HG02884 (cell line): ENCODE data around the gene SIDT2.

Experiments
- ATAC-seq: cut with Tn5 transposase; IDR thresholded peaks from one replicate; pipeline ENCODE4 v1.9.1; 2021; ENCODE audit warnings: mild to moderate bottlenecking, moderate library complexity; ENCODE audit not compliant: unreplicated experiment

Gene SIDT2

GRCh38 chr11:117187799-117188481 lies 9.4 kb downstream of the SIDT2 start:
- no peak for ATAC-seq

DNA sequence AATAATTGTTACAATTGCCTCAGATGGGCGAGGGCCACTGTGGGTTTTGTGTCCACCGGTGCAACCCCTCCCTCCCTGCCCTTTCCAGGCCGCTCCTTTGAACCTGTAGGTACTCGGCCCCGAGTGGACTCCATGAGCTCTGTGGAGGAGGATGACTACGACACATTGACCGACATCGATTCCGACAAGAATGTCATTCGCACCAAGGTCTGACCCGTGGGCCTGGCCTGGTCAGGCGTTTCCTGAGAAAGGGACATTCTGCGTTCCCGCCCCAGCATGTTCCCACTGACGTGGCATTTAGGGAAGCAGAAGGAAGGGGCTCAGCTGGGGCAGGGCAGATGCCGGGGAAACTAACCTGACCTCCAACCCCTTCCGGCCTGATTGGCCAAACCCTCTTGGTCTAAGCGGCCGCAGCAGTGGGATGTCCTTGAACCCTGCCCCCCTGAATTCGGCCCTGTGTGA lies 10.1 kb downstream of the SIDT2 start:
- ATAC-seq: no peak

GRCh38 chr11:117189191-117189940 lies 10.8 kb downstream of the SIDT2 start:
- no peak for ATAC-seq

- ATAC-seq: no peak
Measured at GRCh38 chr11:117189941-117190544, 11.5 kb downstream of the SIDT2 start.

- ATAC-seq: no peak
Measured at GRCh38 chr11:117191680-117192400, 13.3 kb downstream of the SIDT2 start.

DNA sequence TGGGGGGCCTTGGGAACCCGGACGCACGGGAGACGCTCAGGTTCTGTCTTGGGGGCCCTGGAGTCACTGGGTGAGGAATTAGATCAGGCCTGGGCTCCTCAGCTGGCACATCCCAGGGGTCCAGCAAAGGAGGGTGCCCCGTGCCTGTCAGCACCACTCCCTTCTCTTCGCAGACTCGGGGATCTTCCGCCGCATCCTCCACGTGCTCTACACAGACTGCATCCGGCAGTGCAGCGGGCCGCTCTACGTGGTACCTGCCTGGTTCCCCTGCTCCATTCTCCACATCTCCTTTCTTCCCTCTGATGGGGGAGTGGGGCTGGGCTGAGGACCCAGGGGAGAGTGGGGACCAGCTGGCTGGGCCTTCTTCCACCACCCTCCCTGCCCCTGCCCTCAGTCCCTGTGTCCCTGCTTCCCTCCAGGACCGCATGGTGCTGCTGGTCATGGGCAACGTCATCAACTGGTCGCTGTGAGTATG lies 13.9 kb downstream of the SIDT2 start:
- no peak for ATAC-seq

- no peak for ATAC-seq
Measured at GRCh38 chr11:117193130-117194020, 14.8 kb downstream of the SIDT2 start.

DNA sequence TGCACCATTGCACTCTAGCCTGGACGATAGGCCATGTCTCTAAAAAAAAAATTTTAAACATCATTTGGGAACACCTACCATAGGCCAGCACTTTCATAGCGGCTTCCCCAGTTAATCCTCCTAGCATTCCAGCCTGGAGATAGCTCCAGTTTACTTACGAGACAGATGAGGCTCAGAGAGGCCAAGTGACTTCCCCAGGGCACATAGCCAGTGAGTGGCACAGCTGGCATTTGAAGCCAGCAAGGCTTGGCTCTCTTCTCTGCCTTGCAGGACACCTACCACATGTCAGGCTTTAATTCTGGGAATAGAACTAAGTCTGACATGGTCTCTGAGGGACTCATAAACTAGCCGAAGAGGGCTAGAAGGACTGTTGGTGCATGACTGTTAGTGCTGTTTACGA lies 15.7 kb downstream of the SIDT2 start:
- ATAC-seq: no peak

DNA sequence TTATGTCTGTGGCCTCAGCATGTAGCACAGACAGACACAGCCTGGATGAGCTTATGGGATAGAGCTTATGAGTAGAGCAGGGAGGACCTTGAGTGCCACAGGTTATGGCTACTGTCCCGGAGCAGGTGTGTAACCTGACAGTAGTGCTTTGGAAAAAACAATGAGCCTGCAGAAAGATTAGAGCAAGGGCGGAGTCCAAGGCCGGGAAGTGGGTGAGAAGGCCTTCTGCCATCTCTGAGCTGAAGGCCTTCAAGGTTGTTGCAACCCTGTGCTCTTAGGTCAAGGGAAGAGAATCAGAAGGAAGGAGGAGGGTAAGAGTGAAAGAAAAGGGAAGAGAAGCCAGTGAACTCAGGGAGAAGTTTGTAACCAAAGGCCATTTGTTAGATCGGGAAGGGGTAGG lies 16.7 kb downstream of the SIDT2 start:
- ATAC-seq: no peak

DNA sequence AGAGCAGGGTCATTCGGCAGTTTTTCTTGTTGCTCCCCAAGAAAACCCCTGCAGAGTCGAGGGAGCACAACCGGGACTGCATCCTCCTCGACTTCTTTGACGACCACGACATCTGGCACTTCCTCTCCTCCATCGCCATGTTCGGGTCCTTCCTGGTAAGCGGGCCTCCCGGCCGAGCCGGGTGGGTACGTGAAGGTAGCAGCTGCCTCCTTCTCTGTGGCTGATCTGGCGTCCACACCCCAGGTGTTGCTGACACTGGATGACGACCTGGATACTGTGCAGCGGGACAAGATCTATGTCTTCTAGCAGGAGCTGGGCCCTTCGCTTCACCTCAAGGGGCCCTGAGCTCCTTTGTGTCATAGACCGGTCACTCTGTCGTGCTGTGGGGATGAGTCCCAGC lies 17.2 kb downstream of the SIDT2 start:
- no peak for ATAC-seq

GRCh38 chr11:117197006-117197405 lies 18.5 kb downstream of the SIDT2 start:
- no peak for ATAC-seq

- no peak for ATAC-seq
Measured at GRCh38 chr11:117197516-117198456, 19.2 kb downstream of the SIDT2 start.

DNA sequence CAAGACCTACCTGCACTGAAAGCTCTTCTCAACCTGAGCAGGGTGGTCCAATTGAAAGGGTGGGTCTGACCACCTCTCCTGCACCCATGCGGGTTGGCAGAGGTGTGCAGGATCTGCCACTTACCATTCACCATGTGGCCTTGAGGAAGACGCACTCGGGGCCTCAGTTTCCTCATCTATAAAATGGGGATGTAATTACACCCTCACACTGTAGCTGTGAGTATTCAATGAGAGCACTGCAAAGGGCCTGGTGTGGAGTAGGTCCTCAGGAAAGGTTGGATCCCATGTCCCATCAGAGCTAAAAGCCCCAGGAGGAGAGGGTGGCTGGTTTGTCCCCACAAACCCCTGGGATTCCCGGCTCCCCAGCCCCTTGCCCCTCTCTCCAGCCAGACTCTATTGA lies 20.1 kb downstream of the SIDT2 start:
- no peak for ATAC-seq

DNA sequence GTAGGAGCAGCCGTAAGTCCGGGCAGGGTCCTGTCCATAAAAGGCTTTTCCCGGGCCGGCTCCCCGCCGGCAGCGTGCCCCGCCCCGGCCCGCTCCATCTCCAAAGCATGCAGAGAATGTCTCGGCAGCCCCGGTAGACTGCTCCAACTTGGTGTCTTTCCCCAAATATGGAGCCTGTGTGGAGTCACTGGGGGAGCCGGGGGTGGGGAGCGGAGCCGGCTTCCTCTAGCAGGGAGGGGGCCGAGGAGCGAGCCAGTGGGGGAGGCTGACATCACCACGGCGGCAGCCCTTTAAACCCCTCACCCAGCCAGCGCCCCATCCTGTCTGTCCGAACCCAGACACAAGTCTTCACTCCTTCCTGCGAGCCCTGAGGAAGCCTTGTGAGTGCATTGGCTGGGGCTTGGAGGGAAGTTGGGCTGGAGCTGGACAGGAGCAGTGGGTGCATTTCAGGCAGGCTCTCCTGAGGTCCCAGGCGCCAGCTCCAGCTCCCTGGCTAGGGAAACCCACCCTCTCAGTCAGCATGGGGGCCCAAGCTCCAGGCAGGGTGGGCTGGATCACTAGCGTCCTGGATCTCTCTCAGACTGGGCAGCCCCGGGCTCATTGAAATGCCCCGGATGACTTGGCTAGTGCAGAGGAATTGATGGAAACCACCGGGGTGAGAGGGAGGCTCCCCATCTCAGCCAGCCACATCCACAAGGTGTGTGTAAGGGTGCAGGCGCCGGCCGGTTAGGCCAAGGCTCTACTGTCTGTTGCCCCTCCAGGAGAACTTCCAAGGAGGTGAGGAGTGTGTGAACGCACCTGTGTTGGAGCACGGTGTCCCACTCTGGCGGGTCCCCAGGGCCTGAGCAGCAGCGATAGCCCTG lies 20.7 kb downstream of the SIDT2 start, which contains the start of gene TAGLN:
Gene TAGLN (plus strand): TSS at position 318 of the 863 bp plus-strand sequence. CDS start 3,644 bp downstream, outside the sequence.
- no peak for ATAC-seq

DNA sequence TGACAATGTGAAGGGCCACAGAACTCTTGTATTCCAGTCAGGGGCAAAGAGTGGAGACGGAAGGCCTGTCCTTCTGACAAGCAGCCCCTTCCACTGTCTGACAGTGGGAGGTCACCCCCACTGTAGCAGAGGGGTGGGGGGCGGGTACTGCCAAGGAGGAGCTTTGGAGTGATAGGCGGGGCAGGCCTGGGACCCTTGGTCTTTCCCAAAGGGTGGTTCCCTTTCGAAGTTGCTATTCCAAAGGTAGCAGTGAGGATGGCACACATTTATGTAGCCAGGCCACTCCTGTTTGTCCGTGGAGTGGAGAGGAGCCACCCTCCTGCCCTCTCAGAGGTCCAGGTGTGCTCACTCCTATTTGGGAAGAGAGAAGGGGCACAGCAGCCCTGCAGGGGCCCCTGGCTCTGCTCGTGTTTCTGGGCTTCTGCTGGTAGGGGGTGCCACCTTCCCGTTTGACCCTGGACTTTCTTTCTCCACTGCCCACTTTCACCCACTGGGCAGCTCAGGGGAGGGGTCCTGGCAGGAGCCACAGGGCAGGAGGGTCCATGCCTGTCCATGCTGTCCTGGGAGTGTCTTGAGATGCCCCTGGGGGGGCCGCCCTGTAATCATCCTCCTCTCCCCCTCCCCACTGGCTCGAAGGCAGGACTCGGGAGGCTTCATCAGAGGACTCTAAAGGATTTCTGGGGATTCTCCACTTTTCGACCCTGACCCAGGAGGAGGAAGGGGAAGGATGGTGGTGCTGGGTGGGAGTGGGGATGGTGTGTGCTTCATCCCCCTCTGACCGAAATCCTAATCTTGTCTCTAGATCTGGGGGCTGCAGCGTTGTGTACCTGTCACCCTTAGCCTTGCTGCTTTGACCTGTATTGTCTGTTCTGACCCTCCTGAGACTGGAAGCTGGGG lies 21.6 kb downstream of the SIDT2 start:
- ATAC-seq: no peak

DNA sequence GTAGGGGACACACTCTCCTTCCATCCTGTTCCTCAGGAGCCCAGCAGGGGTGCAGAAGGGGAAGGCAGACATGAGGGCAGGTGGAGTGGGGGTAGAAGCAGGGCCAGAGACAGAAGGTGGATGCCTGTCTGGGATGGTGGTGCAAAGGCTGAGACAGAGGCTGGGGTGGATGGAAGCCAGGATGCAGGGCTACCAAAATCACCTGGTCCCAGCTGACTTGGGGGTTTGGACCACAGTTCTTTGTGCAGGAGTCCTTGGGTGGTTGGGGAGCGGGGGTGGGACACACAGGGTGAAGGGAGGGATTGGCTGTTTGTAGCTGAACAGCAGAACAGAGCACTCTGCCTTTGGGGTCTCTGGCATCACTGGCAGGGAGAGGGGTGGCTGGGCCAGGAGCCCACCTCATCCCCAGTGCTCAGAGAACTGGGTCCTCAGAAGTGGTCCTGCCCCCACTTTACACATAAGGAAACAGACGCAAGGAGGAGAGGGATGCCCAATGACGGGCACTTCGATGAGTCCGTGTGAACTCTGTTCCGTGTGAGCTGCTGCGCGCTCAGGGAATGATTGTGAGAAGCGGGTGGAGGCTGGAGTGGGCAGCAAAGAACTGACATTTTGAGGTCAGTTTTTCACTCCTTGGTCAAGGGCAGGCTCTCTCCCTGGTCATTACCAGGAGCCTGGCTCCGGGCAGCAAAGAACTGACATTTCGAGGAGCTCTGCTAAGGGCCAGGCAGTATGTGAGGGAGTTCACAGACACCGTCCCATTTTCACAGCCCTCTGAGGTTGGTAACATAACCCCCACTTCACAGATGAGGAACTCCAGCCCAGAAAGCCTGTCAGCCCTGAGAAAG lies 22.5 kb downstream of the SIDT2 start:
- ATAC-seq: no peak
